ENCODE results near the gene ZNF343.
"Not testable (repeated sequence)": the region's sequence is repeated elsewhere in the genome, so short reads cannot be mapped to it uniquely, and the experiment has no call there.

The ZNF343 gene

GRCh38 chr20:2508631-2509467, at the start of gene ZNF343:
TSS of gene ZNF343 (minus strand) at chr20:2508915. CDS start at chr20:2493895, 15,020 bp downstream.
- DNase-seq, result peak; percentile 81

- no peak for DNase-seq
Observed at GRCh38 chr20:2557873-2558580, 49.3 kb upstream of the ZNF343 start.

GRCh38 chr20:2545594-2545993, 36.9 kb upstream of the ZNF343 start:
- no peak for DNase-seq

- no peak for DNase-seq
Observed at GRCh38 chr20:2544211-2544610, 35.5 kb upstream of the ZNF343 start.

- DNase-seq, result no peak
Observed at GRCh38 chr20:2542361-2542760, 33.6 kb upstream of the ZNF343 start.

GRCh38 chr20:2541940-2542339, 33.2 kb upstream of the ZNF343 start:
- DNase-seq, result no peak

- DNase-seq, result no peak
Observed at GRCh38 chr20:2538931-2539720, 30.4 kb upstream of the ZNF343 start.

- DNase-seq, result no peak
Observed at GRCh38 chr20:2538356-2538755, 29.6 kb upstream of the ZNF343 start.

- no peak for DNase-seq
Observed at GRCh38 chr20:2537101-2537500, 28.4 kb upstream of the ZNF343 start.

- DNase-seq, result no peak
Observed at GRCh38 chr20:2536560-2536986, 27.9 kb upstream of the ZNF343 start, which contains the start of gene TMC2. TSS of gene TMC2 (plus strand) at chr20:2536573. CDS start at chr20:2536622, 49 bp downstream.

- no peak for DNase-seq
Observed at GRCh38 chr20:2535711-2536559, 27.2 kb upstream of the ZNF343 start.

GRCh38 chr20:2533118-2533517, 24.4 kb upstream of the ZNF343 start:
- no peak for DNase-seq

- no peak for DNase-seq
Observed at GRCh38 chr20:2528671-2529271, 20.1 kb upstream of the ZNF343 start.

- DNase-seq, result no peak
Observed at GRCh38 chr20:2527762-2528161, 19.0 kb upstream of the ZNF343 start.

- not testable (repeated sequence) for DNase-seq
Observed at GRCh38 chr20:2526218-2526583, 17.5 kb upstream of the ZNF343 start.

GRCh38 chr20:2524709-2525506, 16.2 kb upstream of the ZNF343 start:
- peak; percentile 26 for DNase-seq

- DNase-seq, result peak; percentile 90
Observed at GRCh38 chr20:2523919-2524708, 15.4 kb upstream of the ZNF343 start.

- DNase-seq, result not testable (repeated sequence)
Observed at GRCh38 chr20:2522826-2523429, 14.2 kb upstream of the ZNF343 start.

Measured in CD4-positive, alpha-beta T cell treated with Interleukin-21 for 1 hour (primary cell).